MM.1S (cell line): ENCODE results near the gene TIMM9.

Experiments
- EZH2phosphoT487 ChIP-seq: fragments of 300-600 bp; sonication (generic); IDR thresholded peaks from 2 replicates; pipeline ENCODE4 v1.6.1; 2018; ENCODE audit warnings: antibody characterized with exemption, low read length
- TF ChIP-seq, protein P1 (sequence below): fragments of 300-600 bp; sonication (generic); IDR thresholded peaks from 2 replicates; pipeline ENCODE4 v1.5.1; 2016; ENCODE audit warnings: antibody characterized with exemption, low read length, mixed read lengths

DNA sequence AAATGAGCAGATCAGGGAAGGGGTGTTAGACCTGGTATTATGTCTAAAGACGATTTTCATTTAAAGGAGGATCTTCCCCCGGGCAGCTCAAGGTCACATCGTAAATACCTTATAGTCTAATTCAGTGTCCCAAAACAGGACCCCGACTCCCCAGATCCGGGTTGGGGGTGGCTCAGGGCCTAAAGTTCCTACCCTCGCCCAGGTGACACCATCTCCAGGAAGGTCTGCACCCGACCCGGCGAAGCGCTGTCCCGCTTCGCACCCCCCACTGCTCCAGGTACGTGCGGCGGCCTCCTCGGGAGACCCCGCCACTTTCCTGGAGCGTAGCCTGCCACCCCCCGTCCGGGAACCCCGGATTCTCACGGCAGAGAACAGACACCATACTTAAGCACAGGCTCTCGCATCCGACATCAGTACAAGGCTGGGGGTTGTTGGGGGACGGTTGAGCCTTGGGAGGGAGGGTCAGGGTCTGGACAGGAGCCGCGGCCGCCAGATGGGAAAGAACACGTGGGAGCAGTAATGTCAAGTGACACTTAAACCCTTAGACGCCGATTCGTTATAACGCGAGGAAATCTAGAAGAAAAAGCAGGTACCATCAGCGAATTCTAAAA, 556 bp downstream of the TIMM9 start:
- TF ChIP-seq, protein P1, sequence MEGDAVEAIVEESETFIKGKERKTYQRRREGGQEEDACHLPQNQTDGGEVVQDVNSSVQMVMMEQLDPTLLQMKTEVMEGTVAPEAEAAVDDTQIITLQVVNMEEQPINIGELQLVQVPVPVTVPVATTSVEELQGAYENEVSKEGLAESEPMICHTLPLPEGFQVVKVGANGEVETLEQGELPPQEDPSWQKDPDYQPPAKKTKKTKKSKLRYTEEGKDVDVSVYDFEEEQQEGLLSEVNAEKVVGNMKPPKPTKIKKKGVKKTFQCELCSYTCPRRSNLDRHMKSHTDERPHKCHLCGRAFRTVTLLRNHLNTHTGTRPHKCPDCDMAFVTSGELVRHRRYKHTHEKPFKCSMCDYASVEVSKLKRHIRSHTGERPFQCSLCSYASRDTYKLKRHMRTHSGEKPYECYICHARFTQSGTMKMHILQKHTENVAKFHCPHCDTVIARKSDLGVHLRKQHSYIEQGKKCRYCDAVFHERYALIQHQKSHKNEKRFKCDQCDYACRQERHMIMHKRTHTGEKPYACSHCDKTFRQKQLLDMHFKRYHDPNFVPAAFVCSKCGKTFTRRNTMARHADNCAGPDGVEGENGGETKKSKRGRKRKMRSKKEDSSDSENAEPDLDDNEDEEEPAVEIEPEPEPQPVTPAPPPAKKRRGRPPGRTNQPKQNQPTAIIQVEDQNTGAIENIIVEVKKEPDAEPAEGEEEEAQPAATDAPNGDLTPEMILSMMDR = no peak
- no peak for TF ChIP-seq EZH2phosphoT487
